GM12878 (cell line): ENCODE measurements around the gene CCDC91. TPM values are rescaled to one million over a fixed set of nuclear protein-coding genes. Genes with fewer than 3 reads are reported as not detected.

Experiments
- ATAC-seq: fragments of 200-7000 bp; cut with Tn5 transposase; 3 replicates; pipeline ENCODE4 v1.9.1; 2020; ENCODE audit warnings: mild to moderate bottlenecking, moderate library complexity
- BruUV-seq: library from RNA; stranded (reverse); fragments of 400-500 nt; replicated peaks from 2 replicates; lab custom pipeline; 2021; lab: Mats Ljungman, UMichigan
- CTCF ChIA-PET: fragments of 300-600 bp; sonication (Branson Sonifier 250); formaldehyde crosslinking; extraction: SDS; loops from one replicate; lab custom pipeline; 2021; ENCODE audit warnings: inconsistent platforms; lab: Yijun Ruan, JAX
- POLR2A ChIA-PET: fragments of 350-600 bp; formaldehyde crosslinking; extraction: SDS; loops from one replicate; lab custom pipeline; 2021; ENCODE audit warnings: inconsistent platforms; lab: Charles Lee
- RAD21 ChIA-PET: fragments of 300-600 bp; sonication (Branson Sonifier 250); formaldehyde crosslinking; loops from one replicate; lab custom pipeline; 2023; ENCODE audit warnings: antibody characterized with exemption; ENCODE audit not compliant: unreplicated experiment; lab: Charles Lee
- SMC1A ChIA-PET: fragments of 300-600 bp; sonication (Branson Sonifier 250); formaldehyde crosslinking; loops from one replicate; lab custom pipeline; 2023; ENCODE audit not compliant: unreplicated experiment, uncharacterized antibody; lab: Charles Lee
- DNase-seq: peaks from one replicate; pipeline ENCODE4 v3.0.0-alpha.2; 2011; ENCODE audit warnings: low read depth, low spot score
- FAIRE-seq: peaks from 3 replicates; lab custom pipeline; 2011; peaks lifted over from hg19 to GRCh38; lab: Jason Lieb, UNC
- H2AFZ ChIP-seq: 2 replicates; pipeline ENCODE4 v1.6.0; 2011; ENCODE audit warnings: low read depth, low read length, control low read depth; ENCODE audit not compliant: control insufficient read depth
- H3K27ac ChIP-seq: 2 replicates; pipeline ENCODE4 v1.5.1; 2011; ENCODE audit warnings: control low read depth; ENCODE audit not compliant: control insufficient read depth, insufficient read depth
- H3K27me3 ChIP-seq, 2 experiments: replicated peaks in 1 of 2; 2 replicates each; pipeline versions ENCODE4 v1.6.0 to v1.6.1; 2011; ENCODE audit warnings: low read length in 1 of 2; ENCODE audit not compliant: control insufficient read depth in 2 of 2, insufficient read depth in 2 of 2
- H3K36me3 ChIP-seq, 2 experiments: 2 replicates each; pipeline ENCODE4 v1.5.1; 2011; ENCODE audit warnings: low read length in 1 of 2; ENCODE audit not compliant: control insufficient read depth in 2 of 2, insufficient read depth in 2 of 2
- H3K4me1 ChIP-seq: 2 replicates; pipeline ENCODE4 v1.6.1; 2011; ENCODE audit warnings: mild to moderate bottlenecking, low read length, moderate library complexity, mixed read lengths; ENCODE audit not compliant: control insufficient read depth, insufficient read depth
- H3K4me2 ChIP-seq: 2 replicates; pipeline ENCODE4 v1.6.0; 2011; ENCODE audit warnings: control low read depth; ENCODE audit not compliant: control insufficient read depth, insufficient read depth
- H3K4me3 ChIP-seq: fragments of 200-600 bp; sonication (generic); 2 replicates; pipeline ENCODE4 v1.5.1; 2016
- H3K79me2 ChIP-seq: 2 replicates; pipeline ENCODE4 v1.6.0; 2011; ENCODE audit warnings: low read length; ENCODE audit not compliant: control insufficient read depth, insufficient read depth
- H3K9ac ChIP-seq: 2 replicates; pipeline ENCODE4 v1.8.0; 2011; ENCODE audit warnings: low read length, control low read depth, mixed read lengths; ENCODE audit not compliant: control insufficient read depth, insufficient read depth
- H3K9me3 ChIP-seq: replicated peaks from 3 replicates; pipeline ENCODE4 v1.5.1; 2011; ENCODE audit warnings: mild to moderate bottlenecking, low read length; ENCODE audit not compliant: control insufficient read depth, insufficient read depth
- H4K20me1 ChIP-seq: 2 replicates; pipeline ENCODE4 v1.6.0; 2011; ENCODE audit not compliant: control insufficient read depth, insufficient read depth
- ATF2 ChIP-seq: IDR thresholded peaks from 2 replicates; pipeline ENCODE4 v1.6.1; 2012; ENCODE audit warnings: low read length, inconsistent platforms
- ATF3 ChIP-seq: IDR thresholded peaks from 2 replicates; pipeline ENCODE4 v1.6.1; 2011; ENCODE audit warnings: low read depth, mild to moderate bottlenecking, low read length, moderate library complexity, borderline replicate concordance; ENCODE audit errors: extremely low read depth
- BCL11A ChIP-seq: IDR thresholded peaks from 2 replicates; pipeline ENCODE4 v1.6.1; 2011; ENCODE audit warnings: low read depth, low read length
- BHLHE40 ChIP-seq, 2 experiments: fragments of 450-650 bp in 1 of 2; IDR thresholded peaks; 2 replicates each; pipeline ENCODE4 v1.6.1; 2011 to 2017; ENCODE audit warnings: low read depth in 2 of 2, borderline replicate concordance in 1 of 2, improper control_type of control experiment in 1 of 2, low read length in 1 of 2, mild to moderate bottlenecking in 1 of 2
- MEF2A ChIP-seq: IDR thresholded peaks from 2 replicates; pipeline ENCODE4 v1.6.1; 2011; ENCODE audit warnings: low read depth, mild to moderate bottlenecking, low read length, moderate library complexity; ENCODE audit not compliant: insufficient read depth
- NFXL1 ChIP-seq: fragments of 450-650 bp; IDR thresholded peaks from 2 replicates; pipeline ENCODE4 v1.6.1; 2017; ENCODE audit warnings: antibody characterized with exemption, mild to moderate bottlenecking, borderline replicate concordance
- POU2F2 ChIP-seq: IDR thresholded peaks from 3 replicates; pipeline ENCODE4 v1.6.1; 2011; ENCODE audit warnings: low read depth, mild to moderate bottlenecking, low read length, borderline replicate concordance
- WGBS: methylation state at CpG from one replicate; pipeline ENCODE4 v1.1.6; 2016; ENCODE audit warnings: low lambda C conversion rate; ENCODE audit not compliant: insufficient replicate concordance, insufficient coverage; ENCODE audit errors: missing lambda C conversion rate; 5-methylcytosine and 5-hydroxymethylcytosine counted together
- in situ Hi-C: fragments of 300-500 bp; cut with MboI; formaldehyde crosslinking; loops from 9 replicates; pipeline ENCODE4 v1.14.3; 2018; ENCODE audit warnings: mixed read lengths
- intact Hi-C: fragments of 100-400 bp; cut with micrococcal nuclease; formaldehyde crosslinking; loops from one replicate; pipeline ENCODE4 v1.14.2; 2022; ENCODE audit not compliant: unreplicated experiment
- polyA plus RNA-seq, 11 experiments: library from polyadenylated mRNA; depleted of rRNA in 4 of 11; unstranded in 6 of 11; stranded (reverse) in 5 of 11; fragments of >200 nt; fragmentation: Nextera tagmentation in 4 of 11; fragmentation: Illumina TruSeq in 1 of 11; extraction: Ambion mirVana in 4 of 11; extraction: Trizol in 1 of 11; gene quantifications; 1 replicate in 1 of 11; 2 replicates in 10 of 11; pipeline versions ENCODE4 v1.2.1 to v1.2.3, GENCODE V29; 2011 to 2016; ENCODE audit warnings: inconsistent platforms in 2 of 11, missing spikeins in 2 of 11, low read depth in 1 of 11
- total RNA-seq, 4 experiments: library from RNA; depleted of rRNA in 3 of 4; stranded (reverse); fragments of >200 nt in 3 of 4; fragmentation: Illumina TruSeq in 1 of 4; extraction: Trizol in 1 of 4; gene quantifications; 2 replicates each; pipeline versions ENCODE4 v1.2.1 to v1.2.3, GENCODE V29; 2013 to 2021

CCDC91 gene
- total and polyA plus RNA-seq, 10 of the 15 experiments (the other 5 are each of a cell fraction or from before 2014, with no cell fraction given) = 6.1 to 24.9 (median 16.5) TPM

- RAD21 ChIA-PET = no interaction called here
- Histone ChIP-seq H3K4me3 (no peak overlapping the region), H3K36me3 (no peaks in the 10 kb centered on the region), H3K27me3 (no peaks in the 10 kb centered on the region), H3K27ac (no peak overlapping the region), H3K9me3 (no peaks in the 10 kb centered on the region; the same call in 2 of the 3 replicates), H3K79me2 (no peaks in the 10 kb centered on the region), H2AFZ (no peak overlapping the region), H4K20me1 (no peaks in the 10 kb centered on the region)
- CTCF ChIA-PET = interaction anchor here (1.0 to 1.3 kb wide), 2 partner anchors 35 to 107 kb away, joined by 3 read pairs; no protein-coding TSS in a partner anchor
- in situ Hi-C loops = no loop called here
- no peak for FAIRE-seq
- no peak for DNase-seq
- BruUV-seq = no TSS peak
- ATAC-seq = peak; percentile 68
- POLR2A ChIA-PET = no interaction called here
- SMC1A ChIA-PET = interaction anchor here (0.6 to 1.0 kb wide), 2 partner anchors 10 kb away, joined by 3 to 4 read pairs; no protein-coding TSS in a partner anchor
- peak; percentile 58; the same call in 1 of the 3 replicates for TF ChIP-seq POU2F2
- TF ChIP-seq BHLHE40 (IDR thresholded peaks at IDR 0.05; ENCODE audit: borderline replicate concordance in 1 of 2, low read depth in 2 of 2, low read length in 1 of 2) = no peak
- TF ChIP-seq ATF2 = no peak
- TF ChIP-seq, all 136 proteins: peak for 1
- Histone ChIP-seq H3K4me1 (no peaks in the 10 kb centered on the region), H3K9ac (no peak overlapping the region), H3K4me2 (no peak overlapping the region)
- intact Hi-C loops = no loop called here
Measured at GRCh38 chr12:28425526-28425925, 235.3 kb downstream of the CCDC91 start.

DNA sequence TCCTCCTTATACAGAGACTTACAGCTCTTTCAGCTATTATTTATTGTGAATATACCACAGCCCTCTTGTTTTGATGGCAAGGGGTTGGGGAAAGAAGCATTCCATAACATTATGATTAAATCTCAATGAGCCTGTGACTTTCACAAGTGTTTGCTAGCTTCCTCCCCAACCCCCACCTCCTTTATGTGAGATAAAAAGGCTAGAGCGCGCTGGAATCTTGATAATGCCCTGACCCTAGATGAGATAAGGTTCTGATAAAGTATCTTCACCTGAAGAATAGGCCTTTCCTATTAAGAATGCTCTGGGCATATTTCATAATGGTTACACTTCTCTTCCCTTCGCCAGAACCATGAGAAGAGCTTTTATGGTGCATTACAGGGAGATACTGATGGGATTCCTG lies 236.8 kb downstream of the CCDC91 start:
- CTCF ChIA-PET = interaction anchor here (0.7 to 1.8 kb wide), 2 partner anchors 9 to 362 kb away, joined by 3 to 4 read pairs; no protein-coding TSS in a partner anchor
- Histone ChIP-seq H4K20me1 (no peaks in the 10 kb centered on the region), H3K4me3 (no peak overlapping the region), H3K4me1 (no peaks in the 10 kb centered on the region), H2AFZ (no peak overlapping the region), H3K9ac (no peak overlapping the region), H3K9me3 (no peaks in the 10 kb centered on the region), H3K27ac (no peak overlapping the region), H3K79me2 (no peaks in the 10 kb centered on the region), H3K4me2 (no peak overlapping the region), H3K27me3 (no peaks in the 10 kb centered on the region), H3K36me3 (no peaks in the 10 kb centered on the region)
- BruUV-seq = no TSS peak
- intact Hi-C loops (no loop called here), in situ Hi-C loops (no loop called here)
- DNase-seq = no peak
- RAD21 ChIA-PET = no interaction called here
- no peak for FAIRE-seq
- no peak for ATAC-seq
- POLR2A ChIA-PET = no interaction called here
- SMC1A ChIA-PET = interaction anchor here (1.0 kb wide), 1 partner anchor 9 kb away, joined by 4 read pairs; no protein-coding TSS in a partner anchor
- WGBS = 100% methylated on average over 3 of the region's 3 CpGs
- TF ChIP-seq BCL11A = no peak
- no peak for TF ChIP-seq ATF3
- no peak for TF ChIP-seq NFXL1
- no peak for TF ChIP-seq MEF2A
- TF ChIP-seq, all 136 proteins: peak for 0
